Sigmoid colon (tissue), 4 donors: Measurements from ENCODE around the gene ABI2.

Experiments
- EP300 ChIP-seq, 4 donors: sonication (generic); formaldehyde crosslinking; IDR thresholded peaks; one replicate each; pipeline ENCODE4 v1.6.1; 2017; ENCODE audit warnings: antibody characterized with exemption in 4 of 4
- POLR2A ChIP-seq, 2 donors: fragments of 450-650 bp; IDR thresholded peaks; one replicate each; pipeline ENCODE4 v1.6.1; 2016; ENCODE audit warnings: antibody characterized with exemption in 2 of 2, mild to moderate bottlenecking in 2 of 2, moderate library complexity in 2 of 2
- TF ChIP-seq, protein P1 (sequence below), 4 experiments: fragments of 450-650 bp in 3 of 4; fragments of 200-600 bp in 1 of 4; IDR thresholded peaks; one replicate each; pipeline ENCODE4 v1.5.1; 2016 to 2019; ENCODE audit warnings: antibody characterized with exemption in 4 of 4, mild to moderate bottlenecking in 3 of 4, moderate library complexity in 2 of 4

DNA sequence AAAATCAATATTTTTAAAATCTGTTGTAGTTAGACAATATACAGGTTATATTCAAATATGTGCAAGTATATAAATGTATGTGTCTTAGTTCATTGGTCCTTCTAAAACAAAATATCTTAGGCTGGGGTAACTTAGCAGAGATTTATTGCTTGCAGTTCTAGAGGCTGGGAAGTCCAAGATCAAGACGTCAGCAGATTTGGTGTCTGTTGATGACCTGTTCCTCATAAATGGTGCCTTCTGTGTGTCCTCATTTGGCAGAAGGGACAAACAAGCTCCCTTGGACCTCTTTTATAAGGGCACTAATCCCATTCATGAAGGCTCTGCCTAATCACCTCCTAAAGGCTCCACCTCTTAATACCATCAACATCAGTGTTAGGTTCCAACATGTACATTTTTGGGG, 31.3 kb downstream of the ABI2 start:
- TF ChIP-seq, protein P1, sequence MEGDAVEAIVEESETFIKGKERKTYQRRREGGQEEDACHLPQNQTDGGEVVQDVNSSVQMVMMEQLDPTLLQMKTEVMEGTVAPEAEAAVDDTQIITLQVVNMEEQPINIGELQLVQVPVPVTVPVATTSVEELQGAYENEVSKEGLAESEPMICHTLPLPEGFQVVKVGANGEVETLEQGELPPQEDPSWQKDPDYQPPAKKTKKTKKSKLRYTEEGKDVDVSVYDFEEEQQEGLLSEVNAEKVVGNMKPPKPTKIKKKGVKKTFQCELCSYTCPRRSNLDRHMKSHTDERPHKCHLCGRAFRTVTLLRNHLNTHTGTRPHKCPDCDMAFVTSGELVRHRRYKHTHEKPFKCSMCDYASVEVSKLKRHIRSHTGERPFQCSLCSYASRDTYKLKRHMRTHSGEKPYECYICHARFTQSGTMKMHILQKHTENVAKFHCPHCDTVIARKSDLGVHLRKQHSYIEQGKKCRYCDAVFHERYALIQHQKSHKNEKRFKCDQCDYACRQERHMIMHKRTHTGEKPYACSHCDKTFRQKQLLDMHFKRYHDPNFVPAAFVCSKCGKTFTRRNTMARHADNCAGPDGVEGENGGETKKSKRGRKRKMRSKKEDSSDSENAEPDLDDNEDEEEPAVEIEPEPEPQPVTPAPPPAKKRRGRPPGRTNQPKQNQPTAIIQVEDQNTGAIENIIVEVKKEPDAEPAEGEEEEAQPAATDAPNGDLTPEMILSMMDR (IDR thresholded peaks at IDR 0.05): no peak
- TF ChIP-seq POLR2A (IDR thresholded peaks at IDR 0.05) (no peak), EP300 (IDR thresholded peaks at IDR 0.05) (no peak)
